ENCODE results near the gene RAET1G. TPM values are rescaled to one million over a fixed set of nuclear protein-coding genes. Genes with fewer than 3 reads are reported as not detected.

The RAET1G gene
- polyA plus RNA-seq, 1 of the 3 experiments (the other 2 are of a cell fraction) = 2.5 TPM

- no peak for DNase-seq
- no peaks in the 10 kb centered on the region for H3K9me3 ChIP-seq
- no peaks in the 10 kb centered on the region for H3K27me3 ChIP-seq (ENCODE audit: insufficient read depth)
- H3K79me2 ChIP-seq (ENCODE audit: insufficient read depth) = no peaks in the 10 kb centered on the region
- no peak overlapping the region for H3K4me3 ChIP-seq (ENCODE audit: low read depth in 2 of 2, low read length in 1 of 2)
- no peak overlapping the region for H2AFZ ChIP-seq (ENCODE audit: low read depth)
- WGBS (ENCODE audit: low lambda C conversion rate) = 17% methylated on average over 2 of the region's 2 CpGs
- H4K20me1 ChIP-seq (ENCODE audit: insufficient read depth) = no peaks in the 10 kb centered on the region
- H3K9ac ChIP-seq = no peak overlapping the region
- H3K4me2 ChIP-seq = no peak overlapping the region
- H3K9me2 ChIP-seq = no peaks in the 10 kb centered on the region
- ChIA-PET POLR2A (no interaction called here), CTCF (interaction anchor here (0.6 kb wide), 1 partner anchor 44 kb away, joined by 3 read pairs; no protein-coding TSS in a partner anchor)
- H3K36me3 ChIP-seq (replicated peaks in 1 of 2; ENCODE audit: control insufficient read depth in 1 of 2, insufficient read depth in 2 of 2, low read length in 1 of 2) = no peaks in the 10 kb centered on the region
- H3K27ac ChIP-seq (ENCODE audit: low read depth in 2 of 2, low read length in 1 of 2) = no peak overlapping the region
- TF ChIP-seq MXI1 (IDR thresholded peaks at IDR 0.05; ENCODE audit: low read depth, low read length) (no peak), RFX5 (IDR thresholded peaks at IDR 0.05; ENCODE audit: low read length) (no peak), IRF3 (IDR thresholded peaks at IDR 0.05; ENCODE audit: low read depth, low read length) (no peak), RAD21 (IDR thresholded peaks at IDR 0.05; ENCODE audit: low read length) (no peak), YY1 (IDR thresholded peaks at IDR 0.05; ENCODE audit: low read depth) (no peak), ZBTB33 (IDR thresholded peaks at IDR 0.05; ENCODE audit: borderline replicate concordance, low read depth) (no peak), SMC3 (IDR thresholded peaks at IDR 0.05; ENCODE audit: low read depth, low read length) (no peak), FOXM1 (IDR thresholded peaks at IDR 0.05; ENCODE audit: low read depth) (no peak), RXRA (IDR thresholded peaks at IDR 0.05; ENCODE audit: borderline replicate concordance, low read depth) (no peak), NFIC (IDR thresholded peaks at IDR 0.05; ENCODE audit: borderline replicate concordance) (no peak), GABPA (IDR thresholded peaks at IDR 0.05; ENCODE audit: low read depth) (no peak), EZH2phosphoT487 (IDR thresholded peaks at IDR 0.05; ENCODE audit: borderline replicate concordance, low read depth) (no peak), USF2 (IDR thresholded peaks at IDR 0.05; ENCODE audit: borderline replicate concordance, low read depth, low read length) (no peak), TAF1 (IDR thresholded peaks at IDR 0.05; ENCODE audit: borderline replicate concordance, low read depth, low read length) (no peak), POLR2AphosphoS5 (IDR thresholded peaks at IDR 0.05; ENCODE audit: low read depth, low read length) (no peak)
- no peaks in the 10 kb centered on the region for H3F3A ChIP-seq (replicated peaks; ENCODE audit: insufficient read depth)
- peaks cover 0 to 7% of the 10 kb centered on the region in 2 experiments; a peak in 1 of 4 replicates for H3K4me1 ChIP-seq (ENCODE audit: control insufficient read depth in 1 of 2, insufficient read depth in 2 of 2, low read depth in 1 of 2, low read length in 1 of 2)
Measured at GRCh38 chr6:149907317-149907716, 15.6 kb downstream of the RAET1G start.

All from SK-N-SH (cell line).